ENCODE data around the gene RIMBP2. TPM values are rescaled to one million over a fixed set of nuclear protein-coding genes. Genes with fewer than 3 reads are reported as not detected.

RIMBP2 gene
- polyA plus RNA-seq, 1 donor from 2014 or later = 14.6 TPM

DNA sequence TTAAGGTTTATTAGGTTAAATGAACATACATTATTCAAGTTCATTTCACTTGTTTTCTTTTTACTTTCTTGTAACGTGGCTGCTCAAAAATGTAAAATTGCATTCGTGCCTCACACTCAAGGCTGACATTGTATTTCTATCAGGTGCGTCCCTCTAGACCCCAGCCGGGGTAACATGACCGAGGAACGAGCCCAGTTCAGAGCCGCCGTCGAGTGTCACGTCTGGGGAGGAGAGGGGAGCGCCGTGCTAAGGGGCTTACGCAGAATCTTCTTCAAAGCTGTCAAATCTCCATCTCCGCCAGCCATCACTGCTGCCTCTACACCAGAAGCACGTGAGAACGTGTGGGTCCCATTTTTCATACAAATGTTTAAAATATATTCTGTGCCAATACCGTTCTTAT lies 170.6 kb downstream of the RIMBP2 start:
- no peak overlapping the region for H2AFZ ChIP-seq (ENCODE audit: low read depth, low read length)
- no peaks in the 10 kb centered on the region for H4K20me1 ChIP-seq (ENCODE audit: insufficient read depth)
- no peaks in the 10 kb centered on the region for H3K9me2 ChIP-seq (ENCODE audit: insufficient read depth, low read length)
- H3K9ac ChIP-seq (ENCODE audit: low read length) = no peak overlapping the region
- H3K27ac ChIP-seq (ENCODE audit: low read length) = no peak overlapping the region
- no peaks in the 10 kb centered on the region for H3K79me2 ChIP-seq (replicated peaks; ENCODE audit: insufficient read depth, low read length)
- no peak for TF ChIP-seq EP300 (conservative IDR thresholded peaks at IDR 0.05; ENCODE audit: poor library complexity, severe bottlenecking)
- no peaks in the 10 kb centered on the region for H3K9me3 ChIP-seq (ENCODE audit: low read length)
- H3K4me2 ChIP-seq (ENCODE audit: low read length) = no peak overlapping the region
- H3K27me3 ChIP-seq (ENCODE audit: insufficient read depth, low read depth, low read length) = no peaks in the 10 kb centered on the region
- H3F3A ChIP-seq (ENCODE audit: insufficient read depth, low read length, poor library complexity, severe bottlenecking) = no peaks in the 10 kb centered on the region
- H3K4me3 ChIP-seq (ENCODE audit: low read length) = no peak overlapping the region
- H3K36me3 ChIP-seq (ENCODE audit: insufficient read depth, low read length) = no peaks in the 10 kb centered on the region

DNA sequence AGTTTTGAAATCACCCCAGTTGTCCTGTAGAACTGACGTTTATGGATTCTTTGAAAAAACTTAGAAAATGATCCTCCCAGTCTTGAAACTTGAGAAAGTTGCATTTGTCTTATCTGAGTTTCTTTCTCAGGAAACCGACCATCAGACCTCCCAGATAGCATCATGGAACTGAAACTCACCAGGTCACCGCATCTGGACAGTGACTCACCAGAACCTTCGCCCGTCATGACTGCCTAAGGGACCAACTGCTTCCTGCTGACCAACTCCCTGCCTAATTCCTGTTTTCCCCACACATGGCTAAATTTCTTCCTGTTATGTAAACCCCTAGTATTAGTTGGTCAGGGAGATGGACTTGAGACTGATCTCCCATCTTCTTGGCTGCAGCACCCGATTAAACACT lies 175.7 kb downstream of the RIMBP2 start:
- no peaks in the 10 kb centered on the region for H4K20me1 ChIP-seq (ENCODE audit: insufficient read depth)
- no peaks in the 10 kb centered on the region for H3K27me3 ChIP-seq (ENCODE audit: insufficient read depth, low read depth, low read length)
- TF ChIP-seq SMC3 (conservative IDR thresholded peaks at IDR 0.05; ENCODE audit: poor library complexity) (no peak), RAD21 (conservative IDR thresholded peaks at IDR 0.05) (no peak), MXI1 (conservative IDR thresholded peaks at IDR 0.05; ENCODE audit: poor library complexity, severe bottlenecking) (no peak), EP300 (conservative IDR thresholded peaks at IDR 0.05; ENCODE audit: poor library complexity, severe bottlenecking) (no peak), TAF1 (IDR thresholded peaks at IDR 0.05; ENCODE audit: low read depth) (no peak), POLR2AphosphoS5 (IDR thresholded peaks at IDR 0.05) (no peak), EZH2 (IDR thresholded peaks at IDR 0.05; ENCODE audit: borderline replicate concordance, insufficient read depth, low read length, poor library complexity, severe bottlenecking) (no peak)
- TF ChIP-seq, protein P1, sequence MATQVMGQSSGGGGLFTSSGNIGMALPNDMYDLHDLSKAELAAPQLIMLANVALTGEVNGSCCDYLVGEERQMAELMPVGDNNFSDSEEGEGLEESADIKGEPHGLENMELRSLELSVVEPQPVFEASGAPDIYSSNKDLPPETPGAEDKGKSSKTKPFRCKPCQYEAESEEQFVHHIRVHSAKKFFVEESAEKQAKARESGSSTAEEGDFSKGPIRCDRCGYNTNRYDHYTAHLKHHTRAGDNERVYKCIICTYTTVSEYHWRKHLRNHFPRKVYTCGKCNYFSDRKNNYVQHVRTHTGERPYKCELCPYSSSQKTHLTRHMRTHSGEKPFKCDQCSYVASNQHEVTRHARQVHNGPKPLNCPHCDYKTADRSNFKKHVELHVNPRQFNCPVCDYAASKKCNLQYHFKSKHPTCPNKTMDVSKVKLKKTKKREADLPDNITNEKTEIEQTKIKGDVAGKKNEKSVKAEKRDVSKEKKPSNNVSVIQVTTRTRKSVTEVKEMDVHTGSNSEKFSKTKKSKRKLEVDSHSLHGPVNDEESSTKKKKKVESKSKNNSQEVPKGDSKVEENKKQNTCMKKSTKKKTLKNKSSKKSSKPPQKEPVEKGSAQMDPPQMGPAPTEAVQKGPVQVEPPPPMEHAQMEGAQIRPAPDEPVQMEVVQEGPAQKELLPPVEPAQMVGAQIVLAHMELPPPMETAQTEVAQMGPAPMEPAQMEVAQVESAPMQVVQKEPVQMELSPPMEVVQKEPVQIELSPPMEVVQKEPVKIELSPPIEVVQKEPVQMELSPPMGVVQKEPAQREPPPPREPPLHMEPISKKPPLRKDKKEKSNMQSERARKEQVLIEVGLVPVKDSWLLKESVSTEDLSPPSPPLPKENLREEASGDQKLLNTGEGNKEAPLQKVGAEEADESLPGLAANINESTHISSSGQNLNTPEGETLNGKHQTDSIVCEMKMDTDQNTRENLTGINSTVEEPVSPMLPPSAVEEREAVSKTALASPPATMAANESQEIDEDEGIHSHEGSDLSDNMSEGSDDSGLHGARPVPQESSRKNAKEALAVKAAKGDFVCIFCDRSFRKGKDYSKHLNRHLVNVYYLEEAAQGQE (IDR thresholded peaks at IDR 0.05; ENCODE audit: borderline replicate concordance) = no peak
- TF ChIP-seq, protein P2, sequence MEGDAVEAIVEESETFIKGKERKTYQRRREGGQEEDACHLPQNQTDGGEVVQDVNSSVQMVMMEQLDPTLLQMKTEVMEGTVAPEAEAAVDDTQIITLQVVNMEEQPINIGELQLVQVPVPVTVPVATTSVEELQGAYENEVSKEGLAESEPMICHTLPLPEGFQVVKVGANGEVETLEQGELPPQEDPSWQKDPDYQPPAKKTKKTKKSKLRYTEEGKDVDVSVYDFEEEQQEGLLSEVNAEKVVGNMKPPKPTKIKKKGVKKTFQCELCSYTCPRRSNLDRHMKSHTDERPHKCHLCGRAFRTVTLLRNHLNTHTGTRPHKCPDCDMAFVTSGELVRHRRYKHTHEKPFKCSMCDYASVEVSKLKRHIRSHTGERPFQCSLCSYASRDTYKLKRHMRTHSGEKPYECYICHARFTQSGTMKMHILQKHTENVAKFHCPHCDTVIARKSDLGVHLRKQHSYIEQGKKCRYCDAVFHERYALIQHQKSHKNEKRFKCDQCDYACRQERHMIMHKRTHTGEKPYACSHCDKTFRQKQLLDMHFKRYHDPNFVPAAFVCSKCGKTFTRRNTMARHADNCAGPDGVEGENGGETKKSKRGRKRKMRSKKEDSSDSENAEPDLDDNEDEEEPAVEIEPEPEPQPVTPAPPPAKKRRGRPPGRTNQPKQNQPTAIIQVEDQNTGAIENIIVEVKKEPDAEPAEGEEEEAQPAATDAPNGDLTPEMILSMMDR (IDR thresholded peaks at IDR 0.05; ENCODE audit: poor library complexity, severe bottlenecking) = no peak
- H3K4me3 ChIP-seq (ENCODE audit: low read length) = no peak overlapping the region
- no peaks in the 10 kb centered on the region for H3K36me3 ChIP-seq (ENCODE audit: insufficient read depth, low read length)
- H3K79me2 ChIP-seq (replicated peaks; ENCODE audit: insufficient read depth, low read length) = no peaks in the 10 kb centered on the region
- H3K9me2 ChIP-seq (ENCODE audit: insufficient read depth, low read length) = no peaks in the 10 kb centered on the region
- no peak overlapping the region for H2AFZ ChIP-seq (ENCODE audit: low read depth, low read length)
- peaks cover 5% of the 10 kb centered on the region for H3K9me3 ChIP-seq (ENCODE audit: low read length)
- H3K27ac ChIP-seq (ENCODE audit: low read length) = no peak overlapping the region
- no peak overlapping the region for H3K9ac ChIP-seq (ENCODE audit: low read length)
- H3K4me2 ChIP-seq (ENCODE audit: low read length) = no peak overlapping the region
- H3F3A ChIP-seq (ENCODE audit: insufficient read depth, low read length, poor library complexity, severe bottlenecking) = no peaks in the 10 kb centered on the region

All from neural cell (in vitro differentiated cells).